Measurements from ENCODE around the gene PTPRCAP.

DNA sequence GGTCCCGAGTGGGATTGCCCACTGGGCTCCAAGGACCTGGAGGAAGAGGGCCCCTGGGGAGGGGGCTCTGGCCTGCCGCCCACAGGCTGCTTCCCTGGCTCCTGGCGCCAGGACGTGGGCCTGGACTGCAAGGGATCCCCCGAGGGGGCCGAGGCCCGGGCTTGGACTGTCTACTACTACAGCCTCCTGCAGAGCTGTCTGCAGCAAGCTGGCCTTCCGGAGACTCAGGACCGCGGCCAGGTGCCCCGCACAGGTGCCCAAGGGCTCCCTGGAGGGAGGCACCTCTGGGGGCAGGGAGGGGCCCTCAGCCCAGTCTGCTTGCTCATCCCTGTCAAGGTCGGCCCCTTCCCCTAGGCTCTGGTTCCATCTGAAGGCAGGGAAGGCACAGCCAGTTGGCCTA, 20.1 kb downstream of the PTPRCAP start:
- TF ChIP-seq EZH2phosphoT487 (IDR thresholded peaks at IDR 0.05; ENCODE audit: low read length): no peak
- TF ChIP-seq, protein P1, sequence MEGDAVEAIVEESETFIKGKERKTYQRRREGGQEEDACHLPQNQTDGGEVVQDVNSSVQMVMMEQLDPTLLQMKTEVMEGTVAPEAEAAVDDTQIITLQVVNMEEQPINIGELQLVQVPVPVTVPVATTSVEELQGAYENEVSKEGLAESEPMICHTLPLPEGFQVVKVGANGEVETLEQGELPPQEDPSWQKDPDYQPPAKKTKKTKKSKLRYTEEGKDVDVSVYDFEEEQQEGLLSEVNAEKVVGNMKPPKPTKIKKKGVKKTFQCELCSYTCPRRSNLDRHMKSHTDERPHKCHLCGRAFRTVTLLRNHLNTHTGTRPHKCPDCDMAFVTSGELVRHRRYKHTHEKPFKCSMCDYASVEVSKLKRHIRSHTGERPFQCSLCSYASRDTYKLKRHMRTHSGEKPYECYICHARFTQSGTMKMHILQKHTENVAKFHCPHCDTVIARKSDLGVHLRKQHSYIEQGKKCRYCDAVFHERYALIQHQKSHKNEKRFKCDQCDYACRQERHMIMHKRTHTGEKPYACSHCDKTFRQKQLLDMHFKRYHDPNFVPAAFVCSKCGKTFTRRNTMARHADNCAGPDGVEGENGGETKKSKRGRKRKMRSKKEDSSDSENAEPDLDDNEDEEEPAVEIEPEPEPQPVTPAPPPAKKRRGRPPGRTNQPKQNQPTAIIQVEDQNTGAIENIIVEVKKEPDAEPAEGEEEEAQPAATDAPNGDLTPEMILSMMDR (IDR thresholded peaks at IDR 0.05; ENCODE audit: low read length): no peak

Measured in MM.1S (cell line).